ENCODE results near the gene MYEOV.

The MYEOV gene

GRCh38 chr11:69285091-69285490, 8.9 kb upstream of the MYEOV start:
- TF ChIP-seq, protein P1, sequence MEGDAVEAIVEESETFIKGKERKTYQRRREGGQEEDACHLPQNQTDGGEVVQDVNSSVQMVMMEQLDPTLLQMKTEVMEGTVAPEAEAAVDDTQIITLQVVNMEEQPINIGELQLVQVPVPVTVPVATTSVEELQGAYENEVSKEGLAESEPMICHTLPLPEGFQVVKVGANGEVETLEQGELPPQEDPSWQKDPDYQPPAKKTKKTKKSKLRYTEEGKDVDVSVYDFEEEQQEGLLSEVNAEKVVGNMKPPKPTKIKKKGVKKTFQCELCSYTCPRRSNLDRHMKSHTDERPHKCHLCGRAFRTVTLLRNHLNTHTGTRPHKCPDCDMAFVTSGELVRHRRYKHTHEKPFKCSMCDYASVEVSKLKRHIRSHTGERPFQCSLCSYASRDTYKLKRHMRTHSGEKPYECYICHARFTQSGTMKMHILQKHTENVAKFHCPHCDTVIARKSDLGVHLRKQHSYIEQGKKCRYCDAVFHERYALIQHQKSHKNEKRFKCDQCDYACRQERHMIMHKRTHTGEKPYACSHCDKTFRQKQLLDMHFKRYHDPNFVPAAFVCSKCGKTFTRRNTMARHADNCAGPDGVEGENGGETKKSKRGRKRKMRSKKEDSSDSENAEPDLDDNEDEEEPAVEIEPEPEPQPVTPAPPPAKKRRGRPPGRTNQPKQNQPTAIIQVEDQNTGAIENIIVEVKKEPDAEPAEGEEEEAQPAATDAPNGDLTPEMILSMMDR (IDR thresholded peaks at IDR 0.05; ENCODE audit: insufficient read depth, low read depth, low read length, missing control alignments): no peak
- DNase-seq (ENCODE audit: low read depth): no peak
- no peak overlapping the region for H3K4me3 ChIP-seq (ENCODE audit: low read depth, low read length)

GRCh38 chr11:69285766-69286165, 8.2 kb upstream of the MYEOV start:
- no peak overlapping the region for H3K4me3 ChIP-seq (ENCODE audit: low read depth, low read length)
- DNase-seq (ENCODE audit: low read depth): no peak
- TF ChIP-seq, protein P1 (IDR thresholded peaks at IDR 0.05; ENCODE audit: insufficient read depth, low read depth, low read length, missing control alignments): no peak

DNA sequence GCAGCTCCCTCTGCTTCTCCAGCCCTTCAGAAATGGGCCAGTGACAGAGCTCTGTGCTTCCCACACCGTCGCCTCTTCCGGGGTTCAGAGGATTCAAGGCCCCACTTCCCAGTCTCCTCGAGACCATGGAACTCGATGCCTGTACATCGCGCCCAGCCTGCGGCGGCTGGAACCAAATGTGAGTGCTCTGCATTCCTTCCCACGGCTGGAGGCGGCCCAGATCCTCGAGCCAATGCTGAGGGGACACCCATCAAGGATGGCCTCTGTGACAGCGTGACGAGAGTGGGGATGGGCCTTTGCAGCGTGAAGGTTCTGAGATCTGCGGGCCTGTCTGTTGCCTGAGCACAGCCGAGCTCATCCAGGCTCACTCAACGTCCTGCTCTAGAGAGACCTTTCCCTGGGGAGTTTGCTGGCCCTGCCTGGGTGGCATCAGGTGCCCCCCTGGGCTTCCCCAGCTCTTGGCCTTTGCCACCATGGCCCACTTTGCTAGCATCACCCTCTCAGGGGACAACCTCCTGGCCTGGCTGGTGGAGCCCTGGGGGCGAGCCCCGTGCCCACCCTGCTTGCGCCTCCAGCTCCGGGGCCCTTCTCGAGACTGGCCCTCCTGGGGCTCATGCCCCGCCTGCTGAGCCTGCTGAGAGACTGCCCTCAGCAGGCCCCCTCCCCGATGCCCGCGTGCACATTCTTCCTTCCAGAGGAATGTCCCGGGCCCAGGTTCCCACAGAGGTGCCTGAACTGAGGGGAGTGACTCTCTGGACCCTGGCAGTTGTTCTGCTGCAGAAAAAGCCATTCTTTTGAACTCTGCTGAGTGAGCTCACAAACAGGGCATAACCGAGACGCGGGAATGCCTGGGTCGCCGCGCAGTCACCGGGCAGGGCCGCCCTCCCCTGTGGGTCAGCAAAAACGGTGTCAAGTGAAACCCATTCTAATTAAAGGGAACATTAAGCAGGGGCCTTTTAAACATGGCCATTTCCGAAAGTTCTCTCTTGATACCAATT, 7.3 kb upstream of the MYEOV start:
- TF ChIP-seq, protein P1 (IDR thresholded peaks at IDR 0.05; ENCODE audit: insufficient read depth, low read depth, low read length, missing control alignments): no peak
- no peak overlapping the region for H3K4me3 ChIP-seq (ENCODE audit: low read depth, low read length)
- no peak for DNase-seq (ENCODE audit: low read depth)

DNA sequence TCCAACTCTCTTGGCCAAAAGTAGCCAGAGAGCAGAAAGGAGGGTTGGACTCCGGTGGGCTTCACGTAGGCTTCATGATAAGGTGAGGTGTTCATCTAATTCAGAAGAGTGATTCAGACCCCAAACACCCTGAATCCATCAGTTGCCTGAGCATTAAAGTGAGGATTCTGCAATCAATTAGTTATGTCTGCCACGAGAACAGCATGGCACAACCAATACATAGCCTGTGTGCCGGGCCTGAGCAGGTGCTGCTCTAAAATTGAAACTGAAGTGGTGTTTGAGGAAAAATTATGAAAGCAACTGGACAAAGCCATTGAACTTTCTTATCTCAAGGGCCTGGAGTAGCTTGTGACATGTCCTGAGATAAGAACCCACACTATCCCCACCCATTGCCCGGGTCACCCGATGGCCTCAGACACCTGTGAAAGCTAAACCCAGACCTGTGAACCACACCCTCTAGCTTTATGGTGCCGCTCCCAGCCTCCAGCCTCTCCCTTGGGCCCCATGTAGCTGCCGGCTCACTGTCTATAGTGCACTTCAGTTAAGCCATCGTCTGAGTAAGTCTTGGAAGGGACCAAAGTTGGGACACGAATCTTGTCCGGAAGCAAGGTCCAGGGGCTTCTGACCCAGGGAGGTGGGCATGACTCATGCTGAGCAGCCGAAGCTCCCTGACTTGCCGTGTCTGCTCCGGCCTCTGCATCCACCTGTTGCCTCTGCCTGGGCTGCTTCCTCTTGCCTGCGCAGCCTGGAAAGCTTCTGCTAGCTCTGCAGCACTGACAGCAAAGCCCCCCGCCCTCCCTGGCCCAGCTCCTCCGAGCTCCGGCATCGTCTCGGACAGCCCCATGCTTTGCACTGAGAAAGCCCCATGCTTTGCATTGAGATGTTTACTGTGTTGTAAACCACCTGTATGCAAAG, 5.7 kb upstream of the MYEOV start:
- no peak for DNase-seq (ENCODE audit: low read depth)
- TF ChIP-seq, protein P1 (IDR thresholded peaks at IDR 0.05; ENCODE audit: insufficient read depth, low read depth, low read length, missing control alignments): no peak

GRCh38 chr11:69288883-69289242, 5.1 kb upstream of the MYEOV start:
- H3K4me3 ChIP-seq (ENCODE audit: low read depth, low read length): no peak overlapping the region
- no peak for DNase-seq (ENCODE audit: low read depth)
- TF ChIP-seq, protein P1 (IDR thresholded peaks at IDR 0.05; ENCODE audit: insufficient read depth, low read depth, low read length, missing control alignments): no peak

More for the DNA sequence above, 5.7 kb upstream of the MYEOV start:
- H3K4me3 ChIP-seq (ENCODE audit: low read depth, low read length): no peak overlapping the region

GRCh38 chr11:69290806-69291205, 3.1 kb upstream of the MYEOV start:
- H3K4me3 ChIP-seq (ENCODE audit: low read depth, low read length): no peak overlapping the region
- DNase-seq (ENCODE audit: low read depth): no peak
- TF ChIP-seq, protein P1 (IDR thresholded peaks at IDR 0.05; ENCODE audit: insufficient read depth, low read depth, low read length, missing control alignments): no peak
